ENCODE results near the gene RABL2A. TPM values are rescaled to one million over a fixed set of nuclear protein-coding genes. Genes with fewer than 3 reads are reported as not detected.

Gene RABL2A
- total RNA-seq, 2 donors from 2014 or later: 14.7 to 29.2 TPM

DNA sequence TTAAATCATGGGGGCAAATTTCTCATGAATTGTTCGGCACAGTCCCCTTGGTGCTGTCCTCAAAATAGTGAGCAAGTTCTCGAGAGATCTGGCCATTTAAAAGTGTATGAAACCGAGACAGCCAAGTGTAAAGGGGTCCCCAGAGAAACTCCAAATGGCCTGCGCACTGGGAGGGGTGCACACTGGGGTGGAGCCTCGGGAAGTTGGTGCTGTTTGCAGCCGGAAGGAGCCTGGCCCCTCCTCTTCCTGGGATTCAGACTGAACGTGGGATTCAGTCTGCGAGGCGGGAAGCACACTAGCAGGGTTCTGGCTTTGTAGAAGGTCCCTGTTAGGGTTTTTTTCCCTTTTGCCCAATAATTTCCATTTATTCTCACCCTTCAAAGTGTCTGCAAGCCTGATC is 48.8 kb downstream of the RABL2A start:
- H3K27me3 ChIP-seq (replicated peaks; ENCODE audit: insufficient read depth): no peaks in the 10 kb centered on the region
- WGBS: 62% methylated on average over 9 of the region's 9 CpGs
- H3K36me3 ChIP-seq: no peaks in the 10 kb centered on the region
- H3K4me3 ChIP-seq: no peak overlapping the region
- intact Hi-C loops (cut with DNase I): no loop called here
- no peak overlapping the region for H3K27ac ChIP-seq
- no peaks in the 10 kb centered on the region for H3K9me3 ChIP-seq
- no peak for DNase-seq (ENCODE audit: low spot score)
- TF ChIP-seq, protein P1, sequence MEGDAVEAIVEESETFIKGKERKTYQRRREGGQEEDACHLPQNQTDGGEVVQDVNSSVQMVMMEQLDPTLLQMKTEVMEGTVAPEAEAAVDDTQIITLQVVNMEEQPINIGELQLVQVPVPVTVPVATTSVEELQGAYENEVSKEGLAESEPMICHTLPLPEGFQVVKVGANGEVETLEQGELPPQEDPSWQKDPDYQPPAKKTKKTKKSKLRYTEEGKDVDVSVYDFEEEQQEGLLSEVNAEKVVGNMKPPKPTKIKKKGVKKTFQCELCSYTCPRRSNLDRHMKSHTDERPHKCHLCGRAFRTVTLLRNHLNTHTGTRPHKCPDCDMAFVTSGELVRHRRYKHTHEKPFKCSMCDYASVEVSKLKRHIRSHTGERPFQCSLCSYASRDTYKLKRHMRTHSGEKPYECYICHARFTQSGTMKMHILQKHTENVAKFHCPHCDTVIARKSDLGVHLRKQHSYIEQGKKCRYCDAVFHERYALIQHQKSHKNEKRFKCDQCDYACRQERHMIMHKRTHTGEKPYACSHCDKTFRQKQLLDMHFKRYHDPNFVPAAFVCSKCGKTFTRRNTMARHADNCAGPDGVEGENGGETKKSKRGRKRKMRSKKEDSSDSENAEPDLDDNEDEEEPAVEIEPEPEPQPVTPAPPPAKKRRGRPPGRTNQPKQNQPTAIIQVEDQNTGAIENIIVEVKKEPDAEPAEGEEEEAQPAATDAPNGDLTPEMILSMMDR (IDR thresholded peaks at IDR 0.05): no peak
- TF ChIP-seq POLR2AphosphoS5 (IDR thresholded peaks at IDR 0.05) (no peak), POLR2A (IDR thresholded peaks at IDR 0.05) (no peak)
- H3K4me1 ChIP-seq (replicated peaks): no peaks in the 10 kb centered on the region

DNA sequence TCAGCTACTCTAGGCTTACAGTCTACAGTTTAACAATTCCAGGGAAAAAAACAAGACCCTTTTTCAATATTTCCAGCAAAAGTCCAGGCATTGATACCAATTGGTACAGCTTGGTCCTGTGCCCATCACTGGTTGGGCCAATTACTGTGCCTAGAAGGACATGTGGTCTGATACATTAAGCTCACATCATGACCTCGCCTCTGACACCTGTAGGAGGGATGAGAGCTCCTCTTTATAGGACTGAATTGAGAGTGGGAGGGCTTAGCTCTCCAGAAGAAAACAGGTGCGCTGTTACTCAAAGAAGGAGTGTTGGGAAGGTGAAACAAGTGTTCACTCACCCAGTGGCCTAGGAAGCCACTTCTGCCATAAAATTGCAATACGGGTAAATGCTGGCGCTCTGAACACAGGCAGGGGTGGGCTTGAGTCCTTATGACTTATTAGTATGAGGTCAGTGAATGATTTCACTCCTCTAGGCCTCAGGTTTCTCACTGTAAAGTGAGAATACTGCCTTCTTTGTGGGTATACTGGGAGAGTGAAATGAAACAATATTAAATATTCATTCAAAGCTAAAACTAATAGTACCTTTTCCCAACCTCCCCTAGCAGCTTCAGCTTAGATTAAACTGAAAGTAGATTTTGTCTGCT is 49.7 kb downstream of the RABL2A start:
- 85% methylated on average over 4 of the region's 4 CpGs for WGBS
- DNase-seq (ENCODE audit: low spot score): no peak
- Histone ChIP-seq H3K4me1 (replicated peaks) (no peaks in the 10 kb centered on the region), H3K27ac (no peak overlapping the region), H3K36me3 (no peaks in the 10 kb centered on the region), H3K9me3 (no peaks in the 10 kb centered on the region), H3K27me3 (replicated peaks; ENCODE audit: insufficient read depth) (no peaks in the 10 kb centered on the region), H3K4me3 (no peak overlapping the region)
- intact Hi-C loops (cut with DNase I): no loop called here
- TF ChIP-seq POLR2A (IDR thresholded peaks at IDR 0.05): no peak

DNA sequence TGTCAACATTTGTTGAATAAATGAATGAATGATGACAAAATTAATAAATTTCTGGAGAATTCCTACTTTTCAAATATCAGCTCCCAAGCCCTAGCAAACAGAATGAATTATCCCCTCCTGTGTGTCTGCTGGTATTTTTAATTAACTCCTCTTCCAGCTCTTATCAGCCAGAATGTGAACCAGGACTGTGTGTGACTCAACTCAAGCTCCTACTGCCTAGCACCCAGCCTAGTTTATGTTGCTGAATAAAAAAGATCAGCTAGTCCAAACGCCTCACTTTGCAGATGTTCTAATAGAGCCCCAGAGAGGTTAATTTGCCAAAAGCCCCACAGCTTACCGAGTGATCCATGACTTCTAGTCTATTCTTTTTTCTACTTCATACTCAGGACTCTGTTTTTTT is 50.3 kb downstream of the RABL2A start:
- WGBS: 85% methylated on average over 2 of the region's 2 CpGs

DNA sequence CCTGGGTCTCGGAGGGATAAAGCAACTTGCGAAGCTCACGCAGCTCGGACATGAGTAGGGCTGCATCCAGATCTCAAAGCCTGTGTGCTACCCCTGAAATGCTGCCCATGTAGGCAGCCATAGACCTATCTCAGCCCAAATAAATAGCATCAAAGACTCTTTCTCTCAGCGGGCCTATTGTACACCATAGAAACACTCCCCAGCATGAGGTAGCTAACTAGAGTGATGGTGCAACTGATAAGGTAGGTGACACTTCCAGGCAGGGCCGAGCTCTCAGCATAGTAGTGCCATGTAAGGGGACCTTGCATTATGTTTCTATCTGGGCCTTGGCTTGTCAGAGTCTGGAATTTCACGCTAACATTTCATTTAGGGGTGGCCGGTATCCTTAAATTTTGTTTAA is 52.4 kb downstream of the RABL2A start:
- Histone ChIP-seq H3K4me3 (no peak overlapping the region), H3K36me3 (no peaks in the 10 kb centered on the region), H3K27ac (no peak overlapping the region), H3K27me3 (replicated peaks; ENCODE audit: insufficient read depth) (no peaks in the 10 kb centered on the region), H3K9me3 (no peaks in the 10 kb centered on the region), H3K4me1 (replicated peaks) (no peaks in the 10 kb centered on the region)
- TF ChIP-seq, protein P1 (IDR thresholded peaks at IDR 0.05): no peak
- no peak for TF ChIP-seq POLR2A (IDR thresholded peaks at IDR 0.05)
- 76% methylated on average over 8 of the region's 8 CpGs for WGBS
- DNase-seq (ENCODE audit: low spot score): no peak
- intact Hi-C loops (cut with DNase I): no loop called here

More for the DNA sequence above, 50.3 kb downstream of the RABL2A start:
- no peak for TF ChIP-seq POLR2AphosphoS5 (IDR thresholded peaks at IDR 0.05)
- TF ChIP-seq POLR2A (IDR thresholded peaks at IDR 0.05): no peak
- TF ChIP-seq, protein P1 (IDR thresholded peaks at IDR 0.05): no peak
- Histone ChIP-seq H3K4me1 (replicated peaks) (no peaks in the 10 kb centered on the region), H3K4me3 (no peak overlapping the region), H3K36me3 (no peaks in the 10 kb centered on the region), H3K9me3 (no peaks in the 10 kb centered on the region), H3K27me3 (replicated peaks; ENCODE audit: insufficient read depth) (no peaks in the 10 kb centered on the region), H3K27ac (no peak overlapping the region)
- intact Hi-C loops (cut with DNase I): no loop called here
- DNase-seq (ENCODE audit: low spot score): no peak

DNA sequence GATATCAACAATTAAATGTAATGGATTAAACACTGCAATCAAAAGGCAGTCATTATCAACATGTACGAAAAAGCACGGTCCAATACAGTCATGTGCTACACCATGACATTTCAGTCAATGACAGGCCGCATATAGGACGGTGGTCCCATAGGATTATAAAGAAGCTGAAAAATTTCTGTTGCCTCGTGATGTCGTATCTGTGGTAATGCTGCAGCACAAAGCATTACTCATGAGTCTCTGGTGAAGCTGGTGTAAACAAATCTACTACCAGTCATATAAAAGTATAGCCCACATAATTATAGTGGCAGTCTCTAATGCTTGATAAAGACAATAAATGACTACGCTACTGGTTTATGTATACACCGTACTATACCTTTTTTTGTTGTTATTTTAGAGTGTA is 58.4 kb downstream of the RABL2A start:
- intact Hi-C loops (cut with DNase I): no loop called here
- Histone ChIP-seq H3K4me3 (no peak overlapping the region), H3K27me3 (replicated peaks; ENCODE audit: insufficient read depth) (no peaks in the 10 kb centered on the region), H3K27ac (no peak overlapping the region), H3K4me1 (replicated peaks) (no peaks in the 10 kb centered on the region), H3K36me3 (no peaks in the 10 kb centered on the region), H3K9me3 (no peaks in the 10 kb centered on the region)
- DNase-seq (ENCODE audit: low spot score): no peak
- no peak for TF ChIP-seq POLR2AphosphoS5 (IDR thresholded peaks at IDR 0.05)
- TF ChIP-seq, protein P1 (IDR thresholded peaks at IDR 0.05): no peak
- TF ChIP-seq POLR2A (IDR thresholded peaks at IDR 0.05): no peak
- WGBS: 91% methylated on average over 8 of the region's 8 CpGs

All from prostate gland (tissue), 2 donors.